CD4-positive, alpha-beta T cell (primary cell): ENCODE data around the gene NKAIN2. TPM values are rescaled to one million over a fixed set of nuclear protein-coding genes. Genes with fewer than 3 reads are reported as not detected.

Experiments
- ATAC-seq: fragments of 200-7000 bp; cut with Tn5 transposase; one replicate; pipeline ENCODE4 v1.10.0; 2022; ENCODE audit warnings: mild to moderate bottlenecking; ENCODE audit not compliant: poor library complexity
- CTCF ChIA-PET: fragments of 350-600 bp; sonication (Branson Sonifier 250); formaldehyde crosslinking; loops from one replicate; lab custom pipeline; 2021; ENCODE audit warnings: antibody characterized with exemption, inconsistent platforms; lab: Charles Lee
- POLR2A ChIA-PET: fragments of 350-600 bp; sonication (Branson Sonifier 250); formaldehyde crosslinking; loops from one replicate; lab custom pipeline; 2021; ENCODE audit warnings: antibody characterized with exemption, inconsistent platforms; lab: Charles Lee
- DNase-seq, 14 experiments: peaks; one replicate each; pipeline ENCODE4 v3.0.0-alpha.2; 2013 to 2020; ENCODE audit warnings: mixed read lengths in 2 of 14
- H3K27ac ChIP-seq, 2 donors: one replicate each; pipeline versions ENCODE4 v1.5.1 to v1.7.0; 2013; ENCODE audit warnings: low read length in 2 of 2, low read depth in 1 of 2, mild to moderate bottlenecking in 1 of 2
- H3K27me3 ChIP-seq, 2 experiments: 1 replicate in 1 of 2; 2 replicates in 1 of 2; pipeline versions ENCODE4 v1.6.1 to v1.7.0; 2013; ENCODE audit warnings: low read length in 2 of 2, control low read depth in 1 of 2, mild to moderate bottlenecking in 1 of 2, moderate library complexity in 1 of 2; ENCODE audit not compliant: insufficient read depth in 2 of 2, control insufficient read depth in 1 of 2
- H3K36me3 ChIP-seq: one replicate; pipeline ENCODE4 v1.6.1; 2013; ENCODE audit warnings: low read length, control low read depth; ENCODE audit not compliant: insufficient read depth
- H3K4me1 ChIP-seq: one replicate; pipeline ENCODE4 v1.6.1; 2013; ENCODE audit warnings: low read length, control low read depth; ENCODE audit not compliant: insufficient read depth
- H3K4me3 ChIP-seq: one replicate; pipeline ENCODE4 v1.5.1; 2013; ENCODE audit warnings: mild to moderate bottlenecking, low read length, moderate library complexity
- H3K9me3 ChIP-seq, 2 experiments: 1 replicate in 1 of 2; 2 replicates in 1 of 2; pipeline versions ENCODE4 v1.6.1 to v1.7.0; 2013; ENCODE audit warnings: low read length in 2 of 2, mild to moderate bottlenecking in 2 of 2, control low read depth in 1 of 2, moderate library complexity in 1 of 2; ENCODE audit not compliant: control insufficient read depth in 1 of 2, insufficient read depth in 1 of 2
- H3K27ac Mint-ChIP-seq: one replicate; pipeline ENCODE4 v1.8.0; 2020; ENCODE audit warnings: mixed read lengths
- H3K27me3 Mint-ChIP-seq: one replicate; pipeline ENCODE4 v1.8.0; 2021; ENCODE audit warnings: mixed read lengths
- H3K36me3 Mint-ChIP-seq: one replicate; pipeline ENCODE4 v1.8.0; 2021; ENCODE audit warnings: low read depth, mixed read lengths
- H3K4me1 Mint-ChIP-seq: one replicate; pipeline ENCODE4 v1.8.0; 2021; ENCODE audit warnings: low read depth, mixed read lengths
- H3K4me3 Mint-ChIP-seq: one replicate; pipeline ENCODE4 v1.8.0; 2020; ENCODE audit warnings: mild to moderate bottlenecking, mixed read lengths
- H3K9me3 Mint-ChIP-seq: one replicate; pipeline ENCODE4 v1.8.0; 2020; ENCODE audit warnings: mixed read lengths
- intact Hi-C, 2 experiments: fragments of 100-400 bp; cut with DNase I in 1 of 2; cut with micrococcal nuclease in 1 of 2; formaldehyde crosslinking; loops; one replicate each; pipeline versions ENCODE4 v1.15.1 to v1.9.0; 2023 to 2025; cut with DNase I, micrococcal nuclease
- total RNA-seq, 174 experiments: library from RNA in 2 of 174; stranded (reverse) in 2 of 174; gene quantifications; one replicate each; pipeline ENCODE4 v1.2.3 and lab custom pipeline; 2021 to 2026
- TF ChIP-seq, protein P1 (sequence below): fragments of 200-600 bp; IDR thresholded peaks from one replicate; pipeline ENCODE4 v1.8.0; 2022; ENCODE audit warnings: antibody characterized with exemption, mild to moderate bottlenecking

Gene NKAIN2
- total RNA-seq, 2 experiments from 2014 or later: not detected

- CTCF ChIA-PET: no interaction called here
- Histone ChIP-seq H3K27me3 (no peaks in the 10 kb centered on the region), H3K4me1 (no peaks in the 10 kb centered on the region), H3K27ac (no peak overlapping the region), H3K36me3 (no peaks in the 10 kb centered on the region), H3K9me3 (peaks cover 0 to 4% of the 10 kb centered on the region in 2 experiments), H3K4me3 (no peak overlapping the region)
- ATAC-seq (no peak), DNase-seq (no peak)
- Mint-ChIP-seq H3K27ac (no peak overlapping the region), H3K4me1 (no peaks in the 10 kb centered on the region), H3K9me3 (no peaks in the 10 kb centered on the region), H3K36me3 (no peaks in the 10 kb centered on the region), H3K4me3 (no peak overlapping the region), H3K27me3 (no peaks in the 10 kb centered on the region)
- intact Hi-C loops: no loop called here
- TF ChIP-seq, protein P1, sequence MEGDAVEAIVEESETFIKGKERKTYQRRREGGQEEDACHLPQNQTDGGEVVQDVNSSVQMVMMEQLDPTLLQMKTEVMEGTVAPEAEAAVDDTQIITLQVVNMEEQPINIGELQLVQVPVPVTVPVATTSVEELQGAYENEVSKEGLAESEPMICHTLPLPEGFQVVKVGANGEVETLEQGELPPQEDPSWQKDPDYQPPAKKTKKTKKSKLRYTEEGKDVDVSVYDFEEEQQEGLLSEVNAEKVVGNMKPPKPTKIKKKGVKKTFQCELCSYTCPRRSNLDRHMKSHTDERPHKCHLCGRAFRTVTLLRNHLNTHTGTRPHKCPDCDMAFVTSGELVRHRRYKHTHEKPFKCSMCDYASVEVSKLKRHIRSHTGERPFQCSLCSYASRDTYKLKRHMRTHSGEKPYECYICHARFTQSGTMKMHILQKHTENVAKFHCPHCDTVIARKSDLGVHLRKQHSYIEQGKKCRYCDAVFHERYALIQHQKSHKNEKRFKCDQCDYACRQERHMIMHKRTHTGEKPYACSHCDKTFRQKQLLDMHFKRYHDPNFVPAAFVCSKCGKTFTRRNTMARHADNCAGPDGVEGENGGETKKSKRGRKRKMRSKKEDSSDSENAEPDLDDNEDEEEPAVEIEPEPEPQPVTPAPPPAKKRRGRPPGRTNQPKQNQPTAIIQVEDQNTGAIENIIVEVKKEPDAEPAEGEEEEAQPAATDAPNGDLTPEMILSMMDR: no peak
- POLR2A ChIA-PET: no interaction called here
Observed at GRCh38 chr6:124536842-124537191, 733.2 kb downstream of the NKAIN2 start.

- intact Hi-C loops: no loop called here
- no peaks in the 10 kb centered on the region for H3K36me3 Mint-ChIP-seq
- Histone ChIP-seq H3K4me3 (no peak overlapping the region), H3K4me1 (no peaks in the 10 kb centered on the region), H3K27ac (no peak overlapping the region), H3K36me3 (no peaks in the 10 kb centered on the region), H3K27me3 (no peaks in the 10 kb centered on the region), H3K9me3 (peaks cover 0 to 4% of the 10 kb centered on the region in 2 experiments)
- no peaks in the 10 kb centered on the region for H3K27me3 Mint-ChIP-seq
- peaks cover 3% of the 10 kb centered on the region for H3K9me3 Mint-ChIP-seq
- ChIA-PET CTCF (no interaction called here), POLR2A (no interaction called here)
- H3K4me3 Mint-ChIP-seq: no peak overlapping the region
- no peak overlapping the region for H3K27ac Mint-ChIP-seq
- DNase-seq (peak in 1 of 14 experiments; percentile 2), ATAC-seq (no peak)
- TF ChIP-seq, protein P1: no peak
- H3K4me1 Mint-ChIP-seq: no peaks in the 10 kb centered on the region
Observed at GRCh38 chr6:124539096-124539495, 735.4 kb downstream of the NKAIN2 start.

DNA sequence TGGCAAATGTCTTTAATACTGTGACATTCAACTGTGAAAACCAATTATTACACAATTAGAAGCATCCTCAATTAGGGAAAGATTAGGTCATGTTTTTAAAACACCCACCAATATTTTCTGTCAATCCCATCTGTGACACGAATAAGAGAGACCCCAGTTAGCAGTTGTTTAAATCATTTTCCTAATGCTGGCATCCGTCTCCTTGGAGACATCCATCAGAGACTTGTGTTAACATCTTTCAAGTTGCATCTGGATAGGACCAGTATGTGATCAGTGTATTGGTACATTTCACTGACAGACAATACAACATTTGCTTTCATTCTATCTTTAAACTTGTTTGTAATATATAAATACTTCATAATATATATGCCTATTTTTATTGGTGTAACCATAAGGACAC lies 737.9 kb downstream of the NKAIN2 start:
- Mint-ChIP-seq H3K4me3 (no peak overlapping the region), H3K36me3 (no peaks in the 10 kb centered on the region), H3K27ac (no peak overlapping the region), H3K4me1 (no peaks in the 10 kb centered on the region), H3K27me3 (no peaks in the 10 kb centered on the region), H3K9me3 (peaks cover 3% of the 10 kb centered on the region)
- TF ChIP-seq, protein P1: no peak
- intact Hi-C loops: no loop called here
- ChIA-PET POLR2A (no interaction called here), CTCF (no interaction called here)
- peaks cover 0 to 4% of the 10 kb centered on the region in 2 experiments for H3K9me3 ChIP-seq
- H3K27me3 ChIP-seq: no peaks in the 10 kb centered on the region
- H3K4me3 ChIP-seq: no peak overlapping the region
- H3K27ac ChIP-seq: no peak overlapping the region
- ATAC-seq (no peak), DNase-seq (no peak)
- H3K36me3 ChIP-seq: no peaks in the 10 kb centered on the region
- H3K4me1 ChIP-seq: no peaks in the 10 kb centered on the region
